Upper lobe of left lung (tissue), 4 donors: ENCODE data around the gene ZBTB17.

Experiments
- POLR2A ChIP-seq, 4 donors: fragments of 450-650 bp; IDR thresholded peaks; one replicate each; pipeline ENCODE4 v1.5.1; 2016 to 2017; ENCODE audit warnings: antibody characterized with exemption in 4 of 4, mild to moderate bottlenecking in 2 of 4
- TF ChIP-seq, protein P1 (sequence below), 6 experiments: fragments of 450-650 bp in 4 of 6; fragments of 200-600 bp in 2 of 6; sonication (generic) in 2 of 6; IDR thresholded peaks; one replicate each; pipeline ENCODE4 v1.5.1; 2016 to 2019; ENCODE audit warnings: antibody characterized with exemption in 6 of 6

DNA sequence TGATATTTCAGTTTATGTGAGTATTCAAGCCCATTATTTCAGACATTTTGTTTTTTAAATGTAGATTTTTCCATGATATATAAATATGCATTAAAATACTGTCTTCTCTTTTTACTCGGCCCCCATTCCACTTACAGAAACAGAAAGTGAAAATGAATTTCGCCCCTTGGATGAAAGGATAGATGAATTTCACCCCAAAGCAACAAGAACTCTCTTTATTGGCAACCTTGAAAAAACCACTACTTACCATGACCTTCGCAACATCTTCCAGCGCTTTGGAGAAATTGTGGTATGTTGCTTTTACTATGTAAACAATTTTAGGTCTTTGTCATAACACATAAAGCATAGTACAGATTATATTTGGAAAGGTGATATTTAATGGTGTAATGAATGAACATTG, 59.9 kb downstream of the ZBTB17 start:
- TF ChIP-seq, protein P1, sequence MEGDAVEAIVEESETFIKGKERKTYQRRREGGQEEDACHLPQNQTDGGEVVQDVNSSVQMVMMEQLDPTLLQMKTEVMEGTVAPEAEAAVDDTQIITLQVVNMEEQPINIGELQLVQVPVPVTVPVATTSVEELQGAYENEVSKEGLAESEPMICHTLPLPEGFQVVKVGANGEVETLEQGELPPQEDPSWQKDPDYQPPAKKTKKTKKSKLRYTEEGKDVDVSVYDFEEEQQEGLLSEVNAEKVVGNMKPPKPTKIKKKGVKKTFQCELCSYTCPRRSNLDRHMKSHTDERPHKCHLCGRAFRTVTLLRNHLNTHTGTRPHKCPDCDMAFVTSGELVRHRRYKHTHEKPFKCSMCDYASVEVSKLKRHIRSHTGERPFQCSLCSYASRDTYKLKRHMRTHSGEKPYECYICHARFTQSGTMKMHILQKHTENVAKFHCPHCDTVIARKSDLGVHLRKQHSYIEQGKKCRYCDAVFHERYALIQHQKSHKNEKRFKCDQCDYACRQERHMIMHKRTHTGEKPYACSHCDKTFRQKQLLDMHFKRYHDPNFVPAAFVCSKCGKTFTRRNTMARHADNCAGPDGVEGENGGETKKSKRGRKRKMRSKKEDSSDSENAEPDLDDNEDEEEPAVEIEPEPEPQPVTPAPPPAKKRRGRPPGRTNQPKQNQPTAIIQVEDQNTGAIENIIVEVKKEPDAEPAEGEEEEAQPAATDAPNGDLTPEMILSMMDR (IDR thresholded peaks at IDR 0.05): no peak
- TF ChIP-seq POLR2A (IDR thresholded peaks at IDR 0.05): no peak
